HepG2 (cell line): ENCODE measurements around the gene RGS19. TPM values are rescaled to one million over a fixed set of nuclear protein-coding genes. Genes with fewer than 3 reads are reported as not detected.

Source experiments
- AKAP8 ChIP-seq: sonication (generic); formaldehyde crosslinking; IDR thresholded peaks from 2 replicates; pipeline ENCODE4 v1.5.1; 2020; ENCODE audit warnings: mild to moderate bottlenecking, missing genetic modification reagents
- BCL6 ChIP-seq: IDR thresholded peaks from 2 replicates; pipeline ENCODE4 v1.6.1; 2016; ENCODE audit warnings: missing genetic modification reagents, missing compliant biosample characterization
- CCAR2 ChIP-seq: fragments of 200-400 bp; formaldehyde crosslinking; optimal IDR thresholded peaks from 2 replicates; pipeline ENCODE3; 2018; ENCODE audit warnings: low read depth, mild to moderate bottlenecking, low read length, moderate library complexity
- CHCHD3 ChIP-seq: sonication (generic); formaldehyde crosslinking; IDR thresholded peaks from 2 replicates; pipeline ENCODE4 v1.8.0; 2022; ENCODE audit warnings: mild to moderate bottlenecking, missing genetic modification reagents, moderate library complexity
- FOXO1 ChIP-seq: sonication (generic); formaldehyde crosslinking; IDR thresholded peaks from 2 replicates; pipeline ENCODE4 v1.4.0; 2020; ENCODE audit warnings: missing genetic modification reagents
- HDAC2 ChIP-seq: sonication (generic); formaldehyde crosslinking; IDR thresholded peaks from 2 replicates; pipeline ENCODE4 v1.4.0; 2020; ENCODE audit warnings: missing genetic modification reagents
- IRF2 ChIP-seq: IDR thresholded peaks from 2 replicates; pipeline ENCODE4 v1.6.1; 2018; ENCODE audit warnings: missing genetic modification reagents, missing compliant biosample characterization
- KDM3A ChIP-seq: IDR thresholded peaks from 2 replicates; pipeline ENCODE4 v1.6.1; 2018; ENCODE audit warnings: low read depth, missing compliant biosample characterization
- MIER2 ChIP-seq: IDR thresholded peaks from 2 replicates; pipeline ENCODE4 v1.6.1; 2016; ENCODE audit warnings: missing biosample characterization, missing genetic modification reagents
- MIXL1 ChIP-seq: IDR thresholded peaks from 2 replicates; pipeline ENCODE4 v1.6.1; 2016
- NCOR1 ChIP-seq: fragments of 200-600 bp; sonication (generic); IDR thresholded peaks from 2 replicates; pipeline ENCODE4 v1.7.0; 2017; ENCODE audit warnings: antibody characterized with exemption, low read length, borderline replicate concordance
- NR2F6 ChIP-seq, 2 experiments: IDR thresholded peaks; 2 replicates each; pipeline ENCODE4 v1.6.1; 2016; ENCODE audit warnings: antibody characterized with exemption in 1 of 2, mild to moderate bottlenecking in 1 of 2
- RARG ChIP-seq: sonication (generic); formaldehyde crosslinking; IDR thresholded peaks from 2 replicates; pipeline ENCODE4 v1.4.0; 2020; ENCODE audit warnings: low read depth, mild to moderate bottlenecking, missing genetic modification reagents
- REST ChIP-seq, 2 experiments: IDR thresholded peaks; 2 replicates each; pipeline ENCODE4 v1.6.1; 2011 to 2012; ENCODE audit warnings: low read length in 2 of 2, borderline replicate concordance in 1 of 2, low read depth in 1 of 2, mild to moderate bottlenecking in 1 of 2, moderate library complexity in 1 of 2
- SIN3A ChIP-seq: IDR thresholded peaks from 2 replicates; pipeline ENCODE4 v1.6.1; 2011; ENCODE audit warnings: low read depth, mild to moderate bottlenecking, control low read depth, low read length, borderline replicate concordance
- SMARCE1 ChIP-seq: fragments of 450-650 bp; IDR thresholded peaks from 2 replicates; pipeline ENCODE4 v1.6.1; 2017; ENCODE audit warnings: borderline replicate concordance
- SMC3 ChIP-seq: IDR thresholded peaks from 2 replicates; pipeline ENCODE4 v1.6.1; 2011; ENCODE audit warnings: low read length, improper control_type of control experiment
- STAG1 ChIP-seq: sonication (generic); formaldehyde crosslinking; IDR thresholded peaks from 2 replicates; pipeline ENCODE4 v1.4.0; 2020; ENCODE audit warnings: missing genetic modification reagents
- TARDBP ChIP-seq: sonication (generic); formaldehyde crosslinking; IDR thresholded peaks from 2 replicates; pipeline ENCODE4 v1.8.0; 2022; ENCODE audit warnings: mild to moderate bottlenecking, missing genetic modification reagents
- TFAP4 ChIP-seq: sonication (generic); IDR thresholded peaks from 2 replicates; pipeline ENCODE4 v1.6.1; 2016; ENCODE audit warnings: low read depth, borderline replicate concordance
- TFDP2 ChIP-seq: sonication (generic); formaldehyde crosslinking; IDR thresholded peaks from 2 replicates; pipeline ENCODE4 v1.4.0; 2020; ENCODE audit warnings: missing genetic modification reagents
- YY1 ChIP-seq: IDR thresholded peaks from 2 replicates; pipeline ENCODE4 v1.6.1; 2011; ENCODE audit warnings: low read length, low read depth, moderate library complexity, mild to moderate bottlenecking; ENCODE audit not compliant: insufficient read depth, insufficient replicate concordance
- ZNF121 ChIP-seq: sonication (generic); formaldehyde crosslinking; IDR thresholded peaks from 2 replicates; pipeline ENCODE4 v1.5.0; 2020; ENCODE audit warnings: mild to moderate bottlenecking, missing genetic modification reagents
- ZNF326 ChIP-seq: sonication (generic); formaldehyde crosslinking; IDR thresholded peaks from 2 replicates; pipeline ENCODE4 v1.4.0; 2020; ENCODE audit warnings: missing genetic modification reagents, borderline replicate concordance
- ZNF460 ChIP-seq: sonication (generic); formaldehyde crosslinking; IDR thresholded peaks from 2 replicates; pipeline ENCODE4 v1.5.1; 2020; ENCODE audit warnings: missing genetic modification reagents, mild to moderate bottlenecking, borderline replicate concordance
- polyA plus RNA-seq, 8 experiments: library from polyadenylated mRNA; depleted of rRNA in 3 of 8; stranded (reverse) in 7 of 8; unstranded in 1 of 8; fragments of >200 nt; fragmentation: Illumina TruSeq in 4 of 8; extraction: Trizol in 4 of 8; gene quantifications; 2 replicates each; pipeline versions ENCODE4 v1.2.1 to v1.2.3, GENCODE V29; 2011 to 2016; ENCODE audit warnings: low read depth in 4 of 8, missing spikeins in 1 of 8, mixed read lengths in 1 of 8; ENCODE audit not compliant: insufficient read depth in 1 of 8
- total RNA-seq, 5 experiments: library from RNA; depleted of rRNA; stranded (reverse); fragments of >200 nt; fragmentation: Illumina TruSeq; extraction: Trizol; gene quantifications; 2 replicates each; pipeline ENCODE4 v1.2.3, GENCODE V29; 2016; ENCODE audit warnings: low read depth in 1 of 5
- TF ChIP-seq, protein P1 (sequence below): IDR thresholded peaks from 2 replicates; pipeline ENCODE4 v1.6.1; 2018; ENCODE audit warnings: missing genetic modification reagents

The RGS19 gene
- total and polyA plus RNA-seq, 2 of the 13 experiments (the other 11 are each of a cell fraction or from before 2014, with no cell fraction given) = 10.7 to 11.9 TPM

DNA sequence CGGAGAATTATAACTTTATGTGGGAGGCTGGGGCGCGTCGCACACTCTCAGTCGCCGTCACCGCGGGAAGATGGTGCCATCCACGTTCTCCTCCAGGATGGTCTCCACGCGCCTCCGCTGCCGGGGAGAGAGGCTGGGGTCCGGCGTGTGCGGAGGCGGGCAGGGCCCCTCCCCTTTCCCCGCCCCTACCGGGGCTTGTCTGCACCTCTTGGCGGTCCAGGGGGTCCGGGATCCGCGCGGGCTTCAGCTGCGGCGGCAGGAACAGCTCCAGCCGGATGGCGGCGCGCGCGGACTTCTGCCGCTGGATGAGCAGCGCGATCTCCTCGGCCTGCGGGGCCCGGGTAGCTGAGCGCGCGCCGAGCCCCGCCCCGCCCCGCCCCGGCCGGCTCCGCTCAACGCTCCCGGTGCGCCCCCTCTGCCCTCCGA, 4.1 kb upstream of the RGS19 start (continued):
- no peak for TF ChIP-seq REST (IDR thresholded peaks at IDR 0.05; ENCODE audit: borderline replicate concordance in 1 of 2, low read depth in 1 of 2, low read length in 2 of 2)
- peak; percentile 53; the same call in 1 of the 2 replicates for TF ChIP-seq KDM3A (CRISPR knock-in tag)
- TF ChIP-seq SIN3A = no peak
- TF ChIP-seq FOXO1 (CRISPR knock-in tag) = peak; percentile 21; the same call in 1 of the 2 replicates
- TF ChIP-seq SMC3 = peak; percentile 38; the same call in 1 of the 2 replicates
- peak; percentile 17; the same call in 1 of the 2 replicates for TF ChIP-seq TARDBP (CRISPR knock-in tag)
- TF ChIP-seq ZNF326 (CRISPR knock-in tag) = no peak
- no peak for TF ChIP-seq MIXL1 (CRISPR knock-in tag)
- 0 out of 2 replicates have a peak, but pooled peaks have one; percentile 29 for TF ChIP-seq MIER2
- no peak for TF ChIP-seq CHCHD3
- peak; percentile 47 for TF ChIP-seq YY1
- no peak for TF ChIP-seq IRF2 (CRISPR knock-in tag)
- no peak for TF ChIP-seq ZNF121 (CRISPR knock-in tag)
- no peak for TF ChIP-seq NCOR1
- no peak for TF ChIP-seq CCAR2
- TF ChIP-seq SMARCE1 = no peak
- TF ChIP-seq ZNF460 (CRISPR knock-in tag) = no peak
- TF ChIP-seq, protein P1, sequence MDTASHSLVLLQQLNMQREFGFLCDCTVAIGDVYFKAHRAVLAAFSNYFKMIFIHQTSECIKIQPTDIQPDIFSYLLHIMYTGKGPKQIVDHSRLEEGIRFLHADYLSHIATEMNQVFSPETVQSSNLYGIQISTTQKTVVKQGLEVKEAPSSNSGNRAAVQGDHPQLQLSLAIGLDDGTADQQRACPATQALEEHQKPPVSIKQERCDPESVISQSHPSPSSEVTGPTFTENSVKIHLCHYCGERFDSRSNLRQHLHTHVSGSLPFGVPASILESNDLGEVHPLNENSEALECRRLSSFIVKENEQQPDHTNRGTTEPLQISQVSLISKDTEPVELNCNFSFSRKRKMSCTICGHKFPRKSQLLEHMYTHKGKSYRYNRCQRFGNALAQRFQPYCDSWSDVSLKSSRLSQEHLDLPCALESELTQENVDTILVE (CRISPR knock-in tag) = peak; percentile 45; the same call in 1 of the 2 replicates
- TF ChIP-seq BCL6 (CRISPR knock-in tag) = peak; percentile 7; the same call in 1 of the 2 replicates
- TF ChIP-seq NR2F6 (IDR thresholded peaks at IDR 0.05) = no peak
- peak; percentile 63; the same call in 1 of the 2 replicates for TF ChIP-seq NR2F6 (CRISPR knock-in tag; IDR thresholded peaks at IDR 0.05)
- peak; percentile 58; the same call in 1 of the 2 replicates for TF ChIP-seq HDAC2 (CRISPR knock-in tag)
- peak; percentile 77; the same call in 1 of the 2 replicates for TF ChIP-seq TFDP2 (CRISPR knock-in tag)
- peak; percentile 37; the same call in 1 of the 2 replicates for TF ChIP-seq AKAP8 (CRISPR knock-in tag)
- no peak for TF ChIP-seq RARG (CRISPR knock-in tag)
- peak; percentile 84 for TF ChIP-seq STAG1
- peak; percentile 51; the same call in 1 of the 2 replicates for TF ChIP-seq TFAP4
